ENCODE measurements around the gene NECTIN2. TPM values are rescaled to one million over a fixed set of nuclear protein-coding genes. Genes with fewer than 3 reads are reported as not detected.
A peak's percentile ranks its signal among the peaks of the same experiment; 100 is the strongest.

NECTIN2 gene
- total RNA-seq, 1 donor from 2014 or later = 54.2 TPM

GRCh38 chr19:44894052-44894400 is 47.9 kb downstream of the NECTIN2 start:
- H3F3A ChIP-seq (ENCODE audit: low read depth) = peaks cover 22% of the 10 kb centered on the region
- peaks cover 28% of the 10 kb centered on the region for H3K36me3 Mint-ChIP-seq
- H3K27ac Mint-ChIP-seq = no peak overlapping the region
- H3K27ac ChIP-seq = no peak overlapping the region
- no peaks in the 10 kb centered on the region for H3K9me3 Mint-ChIP-seq
- no peak overlapping the region for H3K4me3 Mint-ChIP-seq
- no peak for DNase-seq (ENCODE audit: low spot score)
- H3K36me3 ChIP-seq = no peaks in the 10 kb centered on the region
- no peak for TF ChIP-seq EZH2phosphoT487 (IDR thresholded peaks at IDR 0.05)
- no peak for TF ChIP-seq EZH2 (IDR thresholded peaks at IDR 0.05)
- no peak for TF ChIP-seq CTCF (IDR thresholded peaks at IDR 0.05)
- no peak overlapping the region for H3K9ac ChIP-seq
- H3K4me3 ChIP-seq = no peak overlapping the region
- peaks cover 8% of the 10 kb centered on the region for H3K4me1 ChIP-seq
- H3K4me2 ChIP-seq = no peak overlapping the region
- H3K9me3 ChIP-seq (ENCODE audit: low read depth) = no peaks in the 10 kb centered on the region
- peaks cover 20% of the 10 kb centered on the region for H4K20me1 ChIP-seq (ENCODE audit: low read depth)
- H3K4me1 Mint-ChIP-seq = peaks cover 23% of the 10 kb centered on the region
- no peak overlapping the region for H2AFZ ChIP-seq (replicated peaks)
- H3K27me3 Mint-ChIP-seq (ENCODE audit: insufficient read depth, low read depth) = peaks cover 6% of the 10 kb centered on the region
- H3K79me2 ChIP-seq (ENCODE audit: low read depth) = peaks cover 29% of the 10 kb centered on the region
- H3K27me3 ChIP-seq = no peaks in the 10 kb centered on the region

- Histone ChIP-seq H3K27me3 (no peaks in the 10 kb centered on the region), H3K4me3 (no peak overlapping the region), H3K4me2 (no peak overlapping the region), H3K36me3 (no peaks in the 10 kb centered on the region), H3K9ac (no peak overlapping the region), H3K27ac (no peak overlapping the region), H3F3A (ENCODE audit: low read depth) (peaks cover 15% of the 10 kb centered on the region), H3K4me1 (peaks cover 8% of the 10 kb centered on the region), H4K20me1 (ENCODE audit: low read depth) (peaks cover 21% of the 10 kb centered on the region), H3K9me3 (ENCODE audit: low read depth) (no peaks in the 10 kb centered on the region), H2AFZ (replicated peaks) (no peak overlapping the region), H3K79me2 (ENCODE audit: low read depth) (peaks cover 29% of the 10 kb centered on the region)
- Mint-ChIP-seq H3K4me1 (peaks cover 21% of the 10 kb centered on the region), H3K9me3 (no peaks in the 10 kb centered on the region), H3K27me3 (ENCODE audit: insufficient read depth, low read depth) (peaks cover 6% of the 10 kb centered on the region), H3K4me3 (peak overlapping the region; percentile 48), H3K36me3 (peaks cover 28% of the 10 kb centered on the region), H3K27ac (no peak overlapping the region)
- TF ChIP-seq EZH2phosphoT487 (IDR thresholded peaks at IDR 0.05) = no peak
- no peak for TF ChIP-seq CTCF (IDR thresholded peaks at IDR 0.05)
- no peak for TF ChIP-seq EZH2 (IDR thresholded peaks at IDR 0.05)
- DNase-seq (ENCODE audit: low spot score) = no peak
Observed at GRCh38 chr19:44894946-44895345, 48.8 kb downstream of the NECTIN2 start.

GRCh38 chr19:44897835-44898234 is 51.7 kb downstream of the NECTIN2 start:
- Histone ChIP-seq H3K9me3 (ENCODE audit: low read depth) (no peaks in the 10 kb centered on the region), H3K9ac (no peak overlapping the region), H3F3A (ENCODE audit: low read depth) (peaks cover 6% of the 10 kb centered on the region), H3K36me3 (no peaks in the 10 kb centered on the region), H3K27me3 (no peaks in the 10 kb centered on the region), H3K4me2 (no peak overlapping the region), H2AFZ (replicated peaks) (no peak overlapping the region), H3K27ac (no peak overlapping the region), H3K79me2 (ENCODE audit: low read depth) (peaks cover 12% of the 10 kb centered on the region), H3K4me1 (no peaks in the 10 kb centered on the region), H4K20me1 (ENCODE audit: low read depth) (peaks cover 10% of the 10 kb centered on the region), H3K4me3 (no peak overlapping the region)
- TF ChIP-seq EZH2phosphoT487 (IDR thresholded peaks at IDR 0.05) (no peak), CTCF (IDR thresholded peaks at IDR 0.05) (no peak), EZH2 (IDR thresholded peaks at IDR 0.05) (no peak)
- Mint-ChIP-seq H3K4me1 (peaks cover 3% of the 10 kb centered on the region), H3K9me3 (no peaks in the 10 kb centered on the region), H3K27ac (no peak overlapping the region), H3K4me3 (no peak overlapping the region), H3K27me3 (ENCODE audit: insufficient read depth, low read depth) (peaks cover 8% of the 10 kb centered on the region), H3K36me3 (peaks cover 23% of the 10 kb centered on the region)
- no peak for DNase-seq (ENCODE audit: low spot score)
